IPS-11a (cell line): ENCODE measurements around the gene CPS1.

Source experiments
- H3K4me3 ChIP-seq: one replicate; pipeline ENCODE4 v1.5.1; 2013; ENCODE audit warnings: low read depth, low read length, control low read depth

CPS1 gene

GRCh38 chr2:210546424-210547208 is 9.8 kb upstream of the CPS1 start:
- no peak overlapping the region for H3K4me3 ChIP-seq

GRCh38 chr2:210548031-210548430 is 8.4 kb upstream of the CPS1 start:
- H3K4me3 ChIP-seq, result no peak overlapping the region

DNA sequence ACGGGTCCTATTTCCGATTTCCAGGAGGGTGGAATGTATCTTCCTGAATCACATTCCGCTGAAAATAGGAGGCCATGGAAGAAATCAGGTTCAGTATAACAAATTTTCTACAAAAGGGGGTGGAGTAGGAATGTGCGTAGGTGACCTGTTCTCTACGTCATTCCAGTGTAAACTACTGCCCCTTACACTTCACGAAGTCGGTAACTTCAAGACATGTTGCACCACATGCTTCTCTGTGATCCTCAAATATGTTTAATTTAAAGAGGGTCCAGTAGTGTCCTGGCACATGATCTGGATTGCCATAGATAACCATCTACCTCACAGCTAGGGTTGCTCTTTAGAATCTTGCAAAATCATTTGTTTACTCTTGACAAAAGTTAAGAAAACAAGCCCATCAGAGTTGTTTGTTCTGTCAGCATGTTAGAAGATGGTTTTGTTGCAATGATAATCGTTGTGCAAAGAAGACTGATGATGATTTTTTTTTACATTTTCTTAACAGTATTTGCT is 7.5 kb upstream of the CPS1 start:
- H3K4me3 ChIP-seq, result no peak overlapping the region

- no peak overlapping the region for H3K4me3 ChIP-seq
Measured at GRCh38 chr2:210551001-210551400, 5.4 kb upstream of the CPS1 start.

- no peak overlapping the region for H3K4me3 ChIP-seq
Measured at GRCh38 chr2:210553373-210553772, 3.0 kb upstream of the CPS1 start.

DNA sequence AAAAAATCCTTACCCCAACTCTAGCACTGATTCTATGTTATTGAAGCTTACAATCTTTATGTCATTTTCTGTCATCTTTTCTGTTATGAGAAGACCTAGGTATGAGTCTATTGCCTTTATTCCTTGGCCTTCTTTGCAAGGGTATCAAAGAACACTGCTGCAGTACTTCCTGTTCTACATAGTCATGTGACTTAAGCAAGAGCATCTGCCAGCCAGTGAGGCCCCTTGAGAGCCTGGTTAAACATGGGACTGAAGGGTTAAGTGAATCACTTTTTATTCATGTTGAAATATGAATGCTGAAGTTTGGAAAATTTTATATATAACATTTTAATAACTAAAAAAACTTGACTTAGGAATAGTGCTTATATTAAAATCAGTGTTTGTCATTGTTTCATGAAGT is 844 bp upstream of the CPS1 start:
- no peak overlapping the region for H3K4me3 ChIP-seq

GRCh38 chr2:210557721-210558120 is 1.3 kb downstream of the CPS1 start:
- H3K4me3 ChIP-seq, result no peak overlapping the region

GRCh38 chr2:210558708-210559107 is 2.3 kb downstream of the CPS1 start:
- no peak overlapping the region for H3K4me3 ChIP-seq

DNA sequence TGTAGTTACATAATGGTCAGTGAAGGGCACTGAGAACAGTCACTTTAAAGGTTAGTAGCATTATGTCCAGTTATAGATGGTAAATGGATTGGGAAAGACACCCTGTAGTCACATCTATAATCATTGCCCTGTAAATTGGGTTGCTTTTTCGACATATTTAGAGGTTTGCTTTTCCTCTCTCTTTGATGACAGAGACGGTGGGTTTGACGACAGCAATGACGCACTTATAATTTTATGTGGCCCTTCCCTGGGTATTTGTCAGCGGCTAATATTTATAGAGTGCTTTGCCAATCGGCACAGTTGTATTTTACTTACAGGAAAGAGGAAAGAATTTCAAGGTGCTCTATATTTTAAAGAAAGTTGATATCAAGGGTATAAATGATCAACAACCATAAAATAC is 2.8 kb downstream of the CPS1 start:
- H3K4me3 ChIP-seq, result no peak overlapping the region

GRCh38 chr2:210561475-210561874 is 5.1 kb downstream of the CPS1 start:
- no peak overlapping the region for H3K4me3 ChIP-seq

GRCh38 chr2:210562091-210562490 is 5.7 kb downstream of the CPS1 start:
- H3K4me3 ChIP-seq, result no peak overlapping the region

- no peak overlapping the region for H3K4me3 ChIP-seq
Measured at GRCh38 chr2:210562502-210563080, 6.2 kb downstream of the CPS1 start.

DNA sequence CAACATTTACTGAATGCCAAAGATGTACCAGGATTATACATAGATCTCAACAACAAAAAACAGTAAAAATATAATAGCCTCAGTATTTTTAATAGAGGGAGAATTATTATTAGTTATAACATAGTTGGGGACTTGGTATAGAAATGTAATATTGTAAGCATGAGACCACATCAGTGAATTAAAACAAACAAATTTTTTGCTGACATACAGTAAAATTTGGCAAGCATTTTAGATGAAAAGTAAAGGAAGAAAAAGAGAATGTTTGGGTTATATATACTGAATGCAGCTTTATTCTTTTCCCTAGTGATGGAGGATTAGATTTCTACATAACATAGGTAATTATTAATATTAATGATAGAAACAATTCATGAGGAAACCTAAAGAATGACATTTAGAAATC is 10.9 kb downstream of the CPS1 start:
- H3K4me3 ChIP-seq, result no peak overlapping the region

GRCh38 chr2:210568108-210568507 is 11.7 kb downstream of the CPS1 start:
- no peak overlapping the region for H3K4me3 ChIP-seq

- H3K4me3 ChIP-seq, result no peak overlapping the region
Measured at GRCh38 chr2:210577263-210578071, 21.1 kb downstream of the CPS1 start.

GRCh38 chr2:210584834-210585233 is 28.4 kb downstream of the CPS1 start:
- no peak overlapping the region for H3K4me3 ChIP-seq

GRCh38 chr2:210586381-210586780 is 30.0 kb downstream of the CPS1 start:
- H3K4me3 ChIP-seq, result no peak overlapping the region

DNA sequence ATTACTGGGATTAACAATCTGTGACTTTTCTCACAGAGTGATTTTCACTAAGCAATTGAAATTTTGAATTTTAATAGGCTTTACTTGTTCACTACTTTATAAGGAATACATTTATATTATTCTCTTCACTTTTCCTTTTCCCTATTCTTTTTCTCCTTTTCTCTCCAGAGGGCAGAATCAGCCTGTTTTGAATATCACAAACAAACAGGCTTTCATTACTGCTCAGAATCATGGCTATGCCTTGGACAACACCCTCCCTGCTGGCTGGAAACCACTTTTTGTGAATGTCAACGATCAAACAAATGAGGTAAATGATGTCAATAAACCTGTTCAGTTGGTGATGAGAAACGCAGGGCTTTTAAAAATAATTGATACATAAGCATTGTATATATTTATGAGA is 35.3 kb downstream of the CPS1 start:
- H3K4me3 ChIP-seq, result no peak overlapping the region

- no peak overlapping the region for H3K4me3 ChIP-seq
Measured at GRCh38 chr2:210592726-210593125, 36.3 kb downstream of the CPS1 start.

GRCh38 chr2:210593166-210593565 is 36.8 kb downstream of the CPS1 start:
- no peak overlapping the region for H3K4me3 ChIP-seq

GRCh38 chr2:210598219-210598618 is 41.8 kb downstream of the CPS1 start:
- no peak overlapping the region for H3K4me3 ChIP-seq

DNA sequence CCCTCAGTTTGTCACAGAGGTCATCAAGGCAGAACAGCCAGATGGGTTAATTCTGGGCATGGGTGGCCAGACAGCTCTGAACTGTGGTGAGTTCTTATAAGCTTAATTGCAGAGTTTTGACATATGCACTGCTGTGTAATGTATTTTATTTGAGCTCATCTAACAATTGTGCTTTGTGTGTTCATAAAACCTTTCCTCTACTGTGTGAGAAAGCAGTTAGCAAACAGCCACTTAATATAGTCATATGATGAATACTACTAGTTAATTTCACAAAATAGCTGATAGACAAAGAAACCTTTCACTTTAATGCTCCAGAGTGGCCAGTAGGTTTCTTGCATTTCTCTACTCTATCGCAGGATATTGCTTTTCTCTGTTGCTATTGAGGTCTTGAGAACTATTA is 43.1 kb downstream of the CPS1 start:
- no peak overlapping the region for H3K4me3 ChIP-seq
